HCT116 (cell line): ENCODE data around the gene TPM2.

ENCODE experiments used
- ATF3 ChIP-seq: IDR thresholded peaks from 2 replicates; pipeline ENCODE4 v1.6.1; 2012
- EZH2 ChIP-seq: fragments of 200-600 bp; sonication (generic); IDR thresholded peaks from 2 replicates; pipeline ENCODE4 v1.6.1; 2017; ENCODE audit warnings: antibody characterized with exemption, mixed run types
- ZNF274 ChIP-seq: fragments of 200-500 bp; sonication (Bioruptor generic); IDR thresholded peaks from 2 replicates; pipeline ENCODE4 v1.6.1; 2014; ENCODE audit warnings: mild to moderate bottlenecking, low read depth, low read length, inconsistent platforms

GRCh38 chr9:35737143-35737542 lies 47.4 kb upstream of the TPM2 start:
- TF ChIP-seq EZH2 (no peak), ATF3 (no peak), ZNF274 (no peak)
